Measurements from ENCODE around the gene CSN2. TPM values are rescaled to one million over a fixed set of nuclear protein-coding genes. Genes with fewer than 3 reads are reported as not detected.

The CSN2 gene
- total RNA-seq, 1 experiment from 2014 or later: not detected

GRCh38 chr4:69970071-69970470 lies 4.5 kb upstream of the CSN2 start:
- Mint-ChIP-seq H3K27me3 (ENCODE audit: unreplicated experiment) (no peaks in the 10 kb centered on the region), H3K27ac (ENCODE audit: unreplicated experiment) (no peak overlapping the region), H3K4me1 (ENCODE audit: low read depth, unreplicated experiment) (no peaks in the 10 kb centered on the region), H3K36me3 (ENCODE audit: insufficient read depth, unreplicated experiment) (no peaks in the 10 kb centered on the region), H3K9me3 (ENCODE audit: low read depth, unreplicated experiment) (no peaks in the 10 kb centered on the region), H3K4me3 (ENCODE audit: low read depth, unreplicated experiment) (no peak overlapping the region)
- no TSS peak for BruUV-seq (replicated peaks)
- TF ChIP-seq CTCF (IDR thresholded peaks at IDR 0.05; ENCODE audit: unreplicated experiment): no peak
- CTCF ChIA-PET: no interaction called here
- DNase-seq: no peak
- intact Hi-C loops (cut with micrococcal nuclease; ENCODE audit: unreplicated experiment): no loop called here

- H3K27ac Mint-ChIP-seq (ENCODE audit: unreplicated experiment): no peak overlapping the region
- no peak overlapping the region for H3K4me3 Mint-ChIP-seq (ENCODE audit: low read depth, unreplicated experiment)
- DNase-seq: peak; percentile 1
- BruUV-seq (replicated peaks): no TSS peak
- no peaks in the 10 kb centered on the region for H3K4me1 Mint-ChIP-seq (ENCODE audit: low read depth, unreplicated experiment)
- no peaks in the 10 kb centered on the region for H3K36me3 Mint-ChIP-seq (ENCODE audit: insufficient read depth, unreplicated experiment)
- intact Hi-C loops (cut with micrococcal nuclease; ENCODE audit: unreplicated experiment): no loop called here
- TF ChIP-seq CTCF (IDR thresholded peaks at IDR 0.05; ENCODE audit: unreplicated experiment): no peak
- CTCF ChIA-PET: no interaction called here
- H3K27me3 Mint-ChIP-seq (ENCODE audit: unreplicated experiment): no peaks in the 10 kb centered on the region
- no peaks in the 10 kb centered on the region for H3K9me3 Mint-ChIP-seq (ENCODE audit: low read depth, unreplicated experiment)
Observed at GRCh38 chr4:69957209-69957608, 8.3 kb downstream of the CSN2 start.

GRCh38 chr4:69951602-69952001 lies 13.9 kb downstream of the CSN2 start:
- Mint-ChIP-seq H3K4me1 (ENCODE audit: low read depth, unreplicated experiment) (no peaks in the 10 kb centered on the region), H3K4me3 (ENCODE audit: low read depth, unreplicated experiment) (no peak overlapping the region), H3K36me3 (ENCODE audit: insufficient read depth, unreplicated experiment) (no peaks in the 10 kb centered on the region), H3K9me3 (ENCODE audit: low read depth, unreplicated experiment) (no peaks in the 10 kb centered on the region), H3K27ac (ENCODE audit: unreplicated experiment) (no peak overlapping the region), H3K27me3 (ENCODE audit: unreplicated experiment) (no peaks in the 10 kb centered on the region)
- no TSS peak for BruUV-seq (replicated peaks)
- CTCF ChIA-PET: no interaction called here
- DNase-seq: no peak
- TF ChIP-seq CTCF (IDR thresholded peaks at IDR 0.05; ENCODE audit: unreplicated experiment): no peak
- intact Hi-C loops (cut with micrococcal nuclease; ENCODE audit: unreplicated experiment): no loop called here

GRCh38 chr4:69936566-69936965 lies 29.0 kb downstream of the CSN2 start:
- CTCF ChIA-PET: no interaction called here
- Mint-ChIP-seq H3K4me3 (ENCODE audit: low read depth, unreplicated experiment) (no peak overlapping the region), H3K27me3 (ENCODE audit: unreplicated experiment) (no peaks in the 10 kb centered on the region), H3K27ac (ENCODE audit: unreplicated experiment) (no peak overlapping the region), H3K4me1 (ENCODE audit: low read depth, unreplicated experiment) (no peaks in the 10 kb centered on the region), H3K36me3 (ENCODE audit: insufficient read depth, unreplicated experiment) (no peaks in the 10 kb centered on the region), H3K9me3 (ENCODE audit: low read depth, unreplicated experiment) (no peaks in the 10 kb centered on the region)
- no peak for DNase-seq
- no TSS peak for BruUV-seq (replicated peaks)
- no peak for TF ChIP-seq CTCF (IDR thresholded peaks at IDR 0.05; ENCODE audit: unreplicated experiment)
- intact Hi-C loops (cut with micrococcal nuclease; ENCODE audit: unreplicated experiment): no loop called here

- Mint-ChIP-seq H3K27me3 (ENCODE audit: unreplicated experiment) (no peaks in the 10 kb centered on the region), H3K4me1 (ENCODE audit: low read depth, unreplicated experiment) (no peaks in the 10 kb centered on the region), H3K4me3 (ENCODE audit: low read depth, unreplicated experiment) (no peak overlapping the region), H3K27ac (ENCODE audit: unreplicated experiment) (no peak overlapping the region), H3K9me3 (ENCODE audit: low read depth, unreplicated experiment) (no peaks in the 10 kb centered on the region), H3K36me3 (ENCODE audit: insufficient read depth, unreplicated experiment) (no peaks in the 10 kb centered on the region)
- no peak for TF ChIP-seq CTCF (IDR thresholded peaks at IDR 0.05; ENCODE audit: unreplicated experiment)
- CTCF ChIA-PET: no interaction called here
- intact Hi-C loops (cut with micrococcal nuclease; ENCODE audit: unreplicated experiment): no loop called here
- no peak for DNase-seq
- BruUV-seq (replicated peaks): no TSS peak
Observed at GRCh38 chr4:69934150-69934549, 31.4 kb downstream of the CSN2 start.

Data from Calu3 (cell line).